HFF-Myc (cell line): ENCODE data around the gene NRG2.

Experiments
- DNase-seq: peaks from one replicate; pipeline ENCODE4 v3.0.0-alpha.2; 2011; ENCODE audit warnings: low read depth; ENCODE audit errors: extremely low read depth
- H3K4me3 ChIP-seq: replicated peaks from 2 replicates; pipeline ENCODE4 v1.5.1; 2011; ENCODE audit warnings: low read depth, mild to moderate bottlenecking, control low read depth, low read length
- TF ChIP-seq, protein P1 (sequence below): IDR thresholded peaks from 2 replicates; pipeline ENCODE4 v1.5.1; 2012; ENCODE audit warnings: mild to moderate bottlenecking, low read depth, low read length, control low read depth; ENCODE audit errors: missing control alignments

Gene NRG2

DNA sequence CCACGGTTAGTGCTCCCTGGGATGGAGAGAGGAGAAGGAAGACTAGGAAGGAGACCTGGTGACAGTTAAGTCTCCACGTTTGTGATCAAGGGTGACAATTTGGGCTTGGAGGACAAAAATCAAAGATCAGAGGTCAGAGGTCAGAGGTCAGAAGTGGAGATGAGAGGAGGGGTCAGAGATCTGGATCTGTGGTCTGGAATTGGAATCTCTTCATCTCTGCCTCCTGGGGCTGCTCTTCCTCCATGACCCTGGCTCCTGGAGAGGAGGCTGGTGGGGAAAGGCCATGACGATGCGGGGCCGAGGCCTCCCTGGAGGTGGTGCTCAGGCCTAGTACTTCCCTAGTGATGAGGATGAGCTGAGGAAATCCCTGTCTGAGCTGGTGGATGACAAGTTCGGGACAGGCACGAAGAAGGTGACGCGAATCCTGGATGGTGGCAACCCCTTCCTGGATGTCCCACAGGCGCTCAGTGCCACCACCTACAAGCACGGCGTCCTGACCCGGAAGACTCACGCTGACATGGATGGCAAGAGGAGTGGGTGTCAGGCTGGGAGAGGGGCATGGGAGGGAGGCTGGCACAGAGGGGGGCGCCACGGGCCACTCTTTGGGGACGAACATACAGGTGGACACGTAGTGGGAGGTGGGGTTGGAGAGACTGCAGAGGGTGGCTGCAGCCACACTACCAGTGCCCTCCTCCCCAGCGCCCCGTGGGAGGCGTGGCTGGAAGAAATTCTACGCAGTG, 206.5 kb downstream of the NRG2 start:
- H3K4me3 ChIP-seq = no peak overlapping the region
- DNase-seq = no peak
- TF ChIP-seq, protein P1, sequence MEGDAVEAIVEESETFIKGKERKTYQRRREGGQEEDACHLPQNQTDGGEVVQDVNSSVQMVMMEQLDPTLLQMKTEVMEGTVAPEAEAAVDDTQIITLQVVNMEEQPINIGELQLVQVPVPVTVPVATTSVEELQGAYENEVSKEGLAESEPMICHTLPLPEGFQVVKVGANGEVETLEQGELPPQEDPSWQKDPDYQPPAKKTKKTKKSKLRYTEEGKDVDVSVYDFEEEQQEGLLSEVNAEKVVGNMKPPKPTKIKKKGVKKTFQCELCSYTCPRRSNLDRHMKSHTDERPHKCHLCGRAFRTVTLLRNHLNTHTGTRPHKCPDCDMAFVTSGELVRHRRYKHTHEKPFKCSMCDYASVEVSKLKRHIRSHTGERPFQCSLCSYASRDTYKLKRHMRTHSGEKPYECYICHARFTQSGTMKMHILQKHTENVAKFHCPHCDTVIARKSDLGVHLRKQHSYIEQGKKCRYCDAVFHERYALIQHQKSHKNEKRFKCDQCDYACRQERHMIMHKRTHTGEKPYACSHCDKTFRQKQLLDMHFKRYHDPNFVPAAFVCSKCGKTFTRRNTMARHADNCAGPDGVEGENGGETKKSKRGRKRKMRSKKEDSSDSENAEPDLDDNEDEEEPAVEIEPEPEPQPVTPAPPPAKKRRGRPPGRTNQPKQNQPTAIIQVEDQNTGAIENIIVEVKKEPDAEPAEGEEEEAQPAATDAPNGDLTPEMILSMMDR = no peak

DNA sequence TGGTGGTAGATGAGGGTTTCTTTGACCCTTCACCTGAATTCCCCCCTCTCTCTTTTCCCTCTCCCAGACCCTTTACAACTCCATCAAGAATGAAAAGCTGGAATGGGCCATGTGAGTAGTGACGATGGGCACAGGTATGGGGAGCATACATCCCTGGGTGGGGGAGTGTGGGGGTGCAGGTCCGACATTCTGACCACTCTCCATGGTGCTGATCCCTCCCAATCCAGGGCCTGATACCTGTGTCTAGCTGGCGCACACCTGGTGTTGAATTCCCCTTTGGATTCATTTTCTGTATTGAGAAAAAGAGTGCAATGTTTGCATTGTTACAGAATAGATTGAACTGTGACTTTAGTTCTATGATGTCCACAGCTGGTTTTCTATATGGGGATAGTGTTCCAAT, 207.4 kb downstream of the NRG2 start:
- no peak for DNase-seq
- TF ChIP-seq, protein P1 = no peak
- no peak overlapping the region for H3K4me3 ChIP-seq

DNA sequence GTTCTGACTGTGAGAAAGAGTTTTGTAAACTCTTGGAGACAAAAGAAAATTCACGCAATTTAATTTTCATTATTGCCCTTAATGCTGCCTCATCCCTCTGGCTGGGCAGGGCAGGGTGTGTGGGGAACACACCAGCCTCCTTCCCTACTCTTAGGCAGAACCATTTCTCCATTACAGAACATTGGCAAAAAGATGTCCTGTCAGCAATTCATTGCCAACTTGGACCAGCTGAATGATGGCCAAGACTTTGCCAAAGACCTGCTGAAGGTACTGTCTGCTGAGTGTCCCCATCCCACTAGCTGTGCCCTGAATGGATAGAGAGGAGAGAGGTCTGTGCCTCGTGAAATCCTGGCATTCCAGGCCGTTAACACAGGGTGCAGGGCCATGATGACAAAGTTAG, 209.6 kb downstream of the NRG2 start:
- no peak overlapping the region for H3K4me3 ChIP-seq
- DNase-seq = no peak
- TF ChIP-seq, protein P1 = no peak

DNA sequence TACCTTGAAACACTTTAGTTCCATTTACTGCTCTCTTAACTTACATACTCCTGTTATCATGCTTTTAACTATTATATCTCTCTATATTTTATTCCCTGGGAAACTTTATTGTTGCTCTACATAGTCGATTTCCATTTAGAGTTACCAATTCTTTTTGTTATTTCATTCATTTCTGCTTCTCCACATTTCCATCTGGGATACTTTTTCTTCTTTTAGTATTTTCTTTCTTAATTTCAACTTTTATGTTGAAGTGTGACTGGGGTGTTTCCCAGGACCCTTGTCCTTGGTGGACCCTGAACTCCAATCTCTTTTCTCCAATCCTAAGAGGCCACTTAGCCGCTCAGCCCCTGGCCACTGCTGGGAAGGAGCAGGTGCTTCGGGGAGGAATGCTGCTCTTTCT, 211.5 kb downstream of the NRG2 start:
- TF ChIP-seq, protein P1 = no peak
- DNase-seq = no peak
- no peak overlapping the region for H3K4me3 ChIP-seq

DNA sequence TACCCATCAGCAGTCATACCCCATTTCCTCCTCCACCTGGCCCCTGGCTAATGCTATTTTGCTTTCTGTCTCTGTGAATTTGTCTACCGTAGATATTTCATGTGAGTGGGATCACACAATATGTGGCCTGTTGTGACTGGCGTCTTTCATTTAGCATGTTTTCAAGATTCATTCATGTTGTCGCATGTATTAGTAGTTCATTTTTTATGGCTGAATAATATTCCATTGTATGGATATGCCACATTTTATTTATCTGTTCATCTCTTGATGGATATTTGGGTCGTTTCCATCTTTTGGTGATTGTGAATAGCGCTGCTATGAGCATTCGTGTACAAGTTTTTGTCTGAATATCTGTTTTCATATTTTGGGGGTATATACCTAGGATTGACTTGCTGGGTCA, 213.6 kb downstream of the NRG2 start:
- no peak overlapping the region for H3K4me3 ChIP-seq
- TF ChIP-seq, protein P1 = no peak
- no peak for DNase-seq

DNA sequence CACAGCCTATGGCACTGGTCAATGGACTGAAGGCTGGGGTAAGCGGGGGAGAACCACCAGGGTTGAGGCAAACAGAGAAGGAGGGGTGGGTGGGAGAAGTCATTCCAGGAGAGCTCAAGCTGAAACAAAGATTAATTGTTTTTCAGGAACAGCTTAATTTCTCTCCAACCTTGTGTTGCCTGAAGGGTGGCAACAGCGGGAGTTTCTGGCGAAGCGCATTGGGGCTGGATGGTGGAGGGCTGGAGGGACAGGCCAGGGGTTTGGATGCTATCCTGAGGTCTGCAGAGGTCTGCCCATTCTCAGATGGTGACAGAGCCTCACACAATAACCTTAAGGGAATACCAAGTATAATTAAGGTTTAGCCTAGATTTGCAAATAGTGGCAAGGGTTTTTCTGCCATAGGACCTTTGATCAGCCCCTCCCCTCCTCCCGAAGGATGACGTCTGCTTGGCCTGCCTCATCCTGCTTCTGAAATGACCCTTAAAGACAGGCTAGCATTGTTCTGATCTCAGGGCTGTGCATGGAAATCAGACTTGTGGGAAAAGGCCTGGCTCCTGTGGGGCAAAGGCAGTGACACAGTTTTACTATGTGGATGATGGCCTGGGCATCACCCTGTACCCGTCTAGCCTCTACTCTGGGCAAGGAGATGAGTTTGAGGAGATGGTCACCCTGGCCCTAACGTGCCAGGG, 214.7 kb downstream of the NRG2 start:
- TF ChIP-seq, protein P1 = no peak
- H3K4me3 ChIP-seq = no peak overlapping the region
- no peak for DNase-seq
